ENCODE results near the gene SNAI3.

DNA sequence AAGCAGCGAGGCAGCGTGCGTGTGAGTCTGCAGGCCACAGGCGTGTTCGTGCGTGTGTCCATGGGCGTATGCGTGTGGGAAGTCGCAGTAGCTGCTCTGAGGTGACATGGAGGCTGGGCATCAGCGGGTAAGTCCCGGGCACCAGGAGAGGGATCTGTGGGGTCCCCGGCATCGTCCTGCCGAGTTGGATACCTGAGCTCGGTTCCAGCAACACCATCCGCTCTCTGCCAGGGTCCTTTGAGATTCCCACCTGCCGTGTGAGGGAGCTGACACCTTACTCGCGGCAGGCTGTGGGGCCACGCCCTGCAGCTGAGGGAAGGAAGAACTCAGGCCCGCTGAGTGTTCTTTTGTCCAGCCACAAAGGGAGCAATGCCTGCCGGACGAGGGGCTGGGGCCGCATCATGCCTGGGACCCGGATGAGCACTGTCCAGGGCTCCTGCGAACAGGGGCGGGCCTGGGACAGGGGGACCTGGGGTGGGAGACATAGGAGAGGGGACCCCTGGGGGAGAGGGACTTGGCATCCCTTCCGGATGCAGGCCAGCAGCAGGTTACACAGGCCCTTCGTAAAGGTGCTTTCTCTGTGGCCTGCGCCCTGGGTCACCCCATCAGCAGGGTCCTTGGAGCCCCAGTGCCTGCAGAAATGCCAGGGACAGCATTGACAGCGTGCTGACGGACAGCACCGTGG is 5.0 kb upstream of the SNAI3 start:
- TF ChIP-seq, protein P1, sequence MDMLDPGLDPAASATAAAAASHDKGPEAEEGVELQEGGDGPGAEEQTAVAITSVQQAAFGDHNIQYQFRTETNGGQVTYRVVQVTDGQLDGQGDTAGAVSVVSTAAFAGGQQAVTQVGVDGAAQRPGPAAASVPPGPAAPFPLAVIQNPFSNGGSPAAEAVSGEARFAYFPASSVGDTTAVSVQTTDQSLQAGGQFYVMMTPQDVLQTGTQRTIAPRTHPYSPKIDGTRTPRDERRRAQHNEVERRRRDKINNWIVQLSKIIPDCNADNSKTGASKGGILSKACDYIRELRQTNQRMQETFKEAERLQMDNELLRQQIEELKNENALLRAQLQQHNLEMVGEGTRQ (IDR thresholded peaks at IDR 0.05; ENCODE audit: low read length): no peak
- no peak for TF ChIP-seq POLR2A (IDR thresholded peaks at IDR 0.05; ENCODE audit: control extremely low read depth in 1 of 2, low read depth in 2 of 2, low read length in 2 of 2)

Measured in H1 (cell line).